CD4-positive, alpha-beta T cell treated with Interleukin-4 for 4 hours (primary cell): ENCODE results near the gene PHYKPL.

Experiments used
- DNase-seq: peaks from one replicate; pipeline ENCODE4 v3.0.0-alpha.2; 2020

The PHYKPL gene

DNA sequence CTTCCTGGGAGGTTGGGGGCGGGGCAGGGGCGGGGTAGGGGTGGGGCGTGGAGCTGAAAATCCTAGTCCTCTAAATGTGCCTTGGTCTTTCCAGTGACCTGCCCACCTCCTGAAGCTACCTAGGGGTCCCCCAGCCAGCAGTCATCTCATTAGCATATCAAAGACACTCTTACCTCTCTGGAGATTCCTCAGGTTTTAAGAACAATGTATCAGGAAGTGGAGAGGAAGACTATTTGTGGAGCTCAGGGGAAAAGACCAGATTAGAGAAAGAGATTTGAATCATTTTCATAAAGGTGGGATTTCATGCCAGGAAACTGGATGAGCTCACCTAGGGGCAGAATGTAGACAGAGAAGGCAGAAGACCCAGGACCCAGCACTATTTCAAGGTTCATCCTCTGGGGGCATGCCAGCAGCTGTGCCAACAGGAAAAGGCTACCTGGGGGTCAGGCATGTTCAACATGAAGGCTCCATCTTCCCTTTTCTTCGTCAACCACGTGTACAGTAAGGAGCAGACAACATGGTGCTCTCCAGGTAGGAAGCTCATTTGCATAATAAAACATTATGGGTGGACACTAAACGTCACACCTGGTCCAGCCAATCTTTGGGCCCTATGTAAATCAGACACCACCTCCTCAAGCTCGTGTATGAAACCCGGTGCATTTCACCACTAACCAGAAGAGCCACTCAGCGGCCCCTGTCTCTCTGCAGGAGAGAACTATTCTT is 52.3 kb downstream of the PHYKPL start:
- no peak for DNase-seq

- DNase-seq = no peak
Measured at GRCh38 chr5:178177569-178177968, 55.0 kb downstream of the PHYKPL start.

GRCh38 chr5:178176791-178177190 is 55.8 kb downstream of the PHYKPL start:
- no peak for DNase-seq

DNA sequence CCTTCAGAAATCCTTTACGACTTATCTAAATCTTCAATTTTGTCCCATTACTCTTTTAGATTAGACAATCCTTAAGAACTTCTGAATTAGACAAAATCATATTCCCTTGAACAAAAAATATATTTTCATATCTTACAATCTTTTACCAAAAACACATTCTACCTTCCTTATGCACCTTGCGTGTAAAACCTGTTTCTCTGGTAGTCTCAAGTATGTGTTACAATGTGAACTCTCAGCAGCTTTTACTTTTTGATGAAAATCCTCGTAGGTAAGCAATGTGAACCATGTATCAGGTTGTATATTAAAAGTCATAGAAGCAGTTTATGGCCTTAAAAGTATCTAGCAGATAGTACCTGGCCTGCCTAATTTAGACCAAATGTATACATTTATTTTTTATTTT is 58.1 kb downstream of the PHYKPL start:
- DNase-seq = no peak

DNA sequence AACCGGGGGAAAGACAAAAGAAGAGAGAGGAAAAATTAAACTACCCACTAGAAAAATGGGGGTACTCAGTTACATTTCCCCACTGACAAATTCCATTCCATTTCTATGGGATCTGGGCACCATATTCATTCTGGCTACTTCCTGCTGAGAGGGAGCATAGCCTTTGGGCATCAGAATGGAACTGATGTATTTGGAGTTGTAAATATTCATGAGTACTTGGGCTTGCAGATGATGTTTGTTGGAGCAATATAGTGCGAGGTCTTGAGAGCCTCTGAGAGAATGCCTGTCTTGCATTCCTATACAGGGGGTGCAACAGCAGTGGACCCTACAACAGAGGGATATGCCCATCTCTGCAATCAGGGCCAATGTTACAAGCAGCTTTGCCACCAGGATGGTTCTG is 62.1 kb downstream of the PHYKPL start:
- DNase-seq = no peak

DNA sequence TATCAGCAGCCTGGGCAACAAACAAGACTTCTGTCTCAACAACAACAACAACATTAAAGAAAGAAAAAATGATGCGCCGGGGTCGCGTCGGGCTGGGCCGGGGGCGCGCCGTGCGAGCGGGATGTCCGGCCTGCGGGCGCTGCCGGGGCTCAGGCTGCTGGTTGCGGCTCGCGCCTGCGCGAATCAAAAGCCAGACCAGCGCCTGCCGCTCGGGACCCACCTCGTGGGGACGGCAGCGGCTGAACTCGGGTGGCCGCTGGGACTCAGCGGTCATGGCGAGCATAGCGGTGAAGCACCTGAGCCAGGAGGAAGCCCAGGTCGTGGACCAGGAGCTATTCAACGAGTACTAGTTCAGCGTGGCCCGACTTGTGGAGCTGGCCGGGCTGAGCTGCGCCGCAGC is 67.0 kb downstream of the PHYKPL start:
- no peak for DNase-seq

GRCh38 chr5:178163772-178164735 is 68.5 kb downstream of the PHYKPL start:
- DNase-seq = peak; percentile 85

- DNase-seq = no peak
Measured at GRCh38 chr5:178162481-178162880, 70.1 kb downstream of the PHYKPL start.

DNA sequence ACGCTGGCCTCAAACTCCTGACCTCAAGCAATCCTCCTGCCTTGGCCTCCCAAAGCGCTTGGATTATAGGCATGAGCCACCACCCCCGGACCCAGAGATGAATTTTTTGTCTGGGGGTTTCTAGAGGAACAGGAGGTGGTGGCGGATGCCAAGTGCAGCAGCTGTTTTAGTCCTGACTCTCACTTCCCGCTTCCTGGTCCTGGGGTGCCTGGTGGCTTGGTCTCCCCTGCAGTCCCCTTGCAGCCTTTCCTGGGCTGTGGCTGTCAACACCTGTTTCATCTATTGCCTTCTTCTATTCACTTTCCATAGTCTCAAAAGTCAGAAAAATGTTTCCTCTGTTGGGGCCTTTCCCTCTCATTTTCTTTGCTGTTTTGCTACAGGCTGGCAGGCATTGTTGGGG is 72.4 kb downstream of the PHYKPL start:
- no peak for DNase-seq
